ENCODE data around the gene KCTD16. TPM values are rescaled to one million over a fixed set of nuclear protein-coding genes. Genes with fewer than 3 reads are reported as not detected.

KCTD16 gene
- total RNA-seq, 6 experiments from 2014 or later = under 0.01 to 0.02 (median 0.02) TPM; not detected in 3

DNA sequence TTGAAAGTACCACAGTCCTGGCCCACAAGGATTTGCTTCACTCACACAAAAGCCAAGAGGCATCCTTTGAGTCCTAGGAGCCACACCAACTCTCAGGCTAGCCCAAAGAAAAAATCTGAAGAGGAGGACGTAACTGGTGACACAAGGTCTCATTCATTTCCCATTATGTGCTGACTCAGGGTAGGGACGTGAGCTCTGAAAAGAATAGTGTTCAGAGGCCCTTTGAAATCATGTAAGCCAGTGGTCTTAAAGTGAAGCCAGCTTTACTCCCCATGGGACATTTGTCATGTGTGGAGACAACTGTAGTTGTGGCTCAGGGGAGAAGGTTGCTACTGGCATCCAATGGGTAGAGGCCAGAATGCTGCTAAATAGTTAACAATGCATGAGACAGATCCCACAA is 332.4 kb downstream of the KCTD16 start:
- Histone ChIP-seq H3K27ac (no peak overlapping the region), H3K4me1 (no peaks in the 10 kb centered on the region), H3K9me3 (no peaks in the 10 kb centered on the region), H3K4me3 (no peak overlapping the region), H3K36me3 (no peaks in the 10 kb centered on the region), H3K27me3 (no peaks in the 10 kb centered on the region)
- TF ChIP-seq, protein P1, sequence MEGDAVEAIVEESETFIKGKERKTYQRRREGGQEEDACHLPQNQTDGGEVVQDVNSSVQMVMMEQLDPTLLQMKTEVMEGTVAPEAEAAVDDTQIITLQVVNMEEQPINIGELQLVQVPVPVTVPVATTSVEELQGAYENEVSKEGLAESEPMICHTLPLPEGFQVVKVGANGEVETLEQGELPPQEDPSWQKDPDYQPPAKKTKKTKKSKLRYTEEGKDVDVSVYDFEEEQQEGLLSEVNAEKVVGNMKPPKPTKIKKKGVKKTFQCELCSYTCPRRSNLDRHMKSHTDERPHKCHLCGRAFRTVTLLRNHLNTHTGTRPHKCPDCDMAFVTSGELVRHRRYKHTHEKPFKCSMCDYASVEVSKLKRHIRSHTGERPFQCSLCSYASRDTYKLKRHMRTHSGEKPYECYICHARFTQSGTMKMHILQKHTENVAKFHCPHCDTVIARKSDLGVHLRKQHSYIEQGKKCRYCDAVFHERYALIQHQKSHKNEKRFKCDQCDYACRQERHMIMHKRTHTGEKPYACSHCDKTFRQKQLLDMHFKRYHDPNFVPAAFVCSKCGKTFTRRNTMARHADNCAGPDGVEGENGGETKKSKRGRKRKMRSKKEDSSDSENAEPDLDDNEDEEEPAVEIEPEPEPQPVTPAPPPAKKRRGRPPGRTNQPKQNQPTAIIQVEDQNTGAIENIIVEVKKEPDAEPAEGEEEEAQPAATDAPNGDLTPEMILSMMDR (IDR thresholded peaks at IDR 0.05) = no peak
- ATAC-seq (no peak), DNase-seq (no peak)
- intact Hi-C loops (cut with DNase I) = no loop called here
- 52% methylated on average over 2 of the region's 2 CpGs for WGBS (ENCODE audit: insufficient coverage, low coverage, low lambda C conversion rate, missing lambda C conversion rate)

DNA sequence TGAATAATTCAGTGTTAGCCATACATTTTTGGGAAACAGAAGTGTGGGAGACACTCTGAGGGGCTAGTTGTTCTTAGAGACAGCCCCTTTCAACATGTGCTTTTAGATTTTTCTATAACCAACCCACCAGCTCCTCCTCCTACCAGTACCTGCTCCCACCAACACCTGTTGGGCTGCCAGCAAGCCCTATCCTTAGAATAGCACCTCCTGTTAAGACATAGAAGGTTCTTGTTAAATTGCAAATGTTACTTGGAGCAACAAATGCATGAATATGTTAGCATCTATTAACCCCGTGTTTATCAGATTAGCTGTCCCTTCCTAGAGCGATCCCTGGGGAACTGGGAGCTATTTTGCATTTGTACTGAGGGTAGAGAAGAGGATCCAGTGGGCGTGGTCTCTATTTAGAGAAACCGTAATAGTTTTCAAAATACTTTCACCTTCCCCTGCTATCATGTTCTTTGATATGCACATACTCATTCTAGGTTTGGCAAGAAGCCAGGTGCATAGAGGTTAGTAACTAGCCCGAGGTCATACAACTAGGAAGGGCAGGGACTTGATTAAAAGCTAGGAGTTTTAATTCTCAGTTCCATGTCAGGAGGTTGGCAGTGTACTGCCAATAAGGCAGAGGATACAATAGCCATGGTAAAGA is 334.4 kb downstream of the KCTD16 start:
- DNase-seq (no peak), ATAC-seq (no peak)
- Histone ChIP-seq H3K36me3 (no peaks in the 10 kb centered on the region), H3K4me1 (no peaks in the 10 kb centered on the region), H3K27ac (no peak overlapping the region), H3K9me3 (no peaks in the 10 kb centered on the region), H3K4me3 (no peak overlapping the region), H3K27me3 (no peaks in the 10 kb centered on the region)
- intact Hi-C loops (cut with DNase I) = no loop called here
- 32% methylated on average over 5 of the region's 5 CpGs for WGBS (ENCODE audit: insufficient coverage, low coverage, low lambda C conversion rate, missing lambda C conversion rate)
- TF ChIP-seq POLR2A (IDR thresholded peaks at IDR 0.05) = no peak
- TF ChIP-seq, protein P1 (IDR thresholded peaks at IDR 0.05) = no peak

DNA sequence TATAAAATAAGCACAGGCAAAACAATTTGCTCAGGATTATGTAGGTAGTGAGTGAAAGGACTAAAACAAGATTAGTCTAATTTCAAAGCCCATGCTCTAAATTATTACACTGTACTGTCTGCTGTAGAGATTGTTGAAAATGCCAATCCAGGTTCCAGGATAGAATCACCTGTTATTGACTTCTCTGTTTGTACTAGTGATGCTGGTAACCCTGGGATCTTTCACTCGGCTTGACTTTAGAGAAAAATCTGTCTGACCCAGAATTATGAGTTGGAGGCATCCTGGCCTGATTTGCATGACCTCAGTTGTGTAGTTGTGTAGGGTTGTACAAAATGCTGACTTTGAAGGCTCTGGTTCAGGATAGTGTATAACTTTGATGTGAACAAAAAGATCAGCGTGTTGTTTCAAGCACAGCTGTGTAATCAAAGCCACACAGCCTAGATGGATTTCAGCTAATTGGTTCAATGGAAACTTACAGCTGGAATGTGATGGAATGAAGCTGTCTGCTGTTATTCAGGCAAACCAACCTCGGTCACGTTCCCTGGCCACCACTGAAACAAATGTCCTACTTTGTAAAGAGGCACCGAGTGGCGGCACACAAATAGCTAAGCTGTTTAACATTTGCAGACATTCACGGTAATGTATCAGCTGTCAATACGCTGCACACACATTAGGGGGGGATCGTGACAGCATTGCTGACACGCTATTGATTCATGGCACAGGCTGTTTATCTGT is 340.3 kb downstream of the KCTD16 start:
- Histone ChIP-seq H3K4me1 (no peaks in the 10 kb centered on the region), H3K27me3 (no peaks in the 10 kb centered on the region), H3K4me3 (no peak overlapping the region), H3K36me3 (no peaks in the 10 kb centered on the region), H3K27ac (no peak overlapping the region), H3K9me3 (no peaks in the 10 kb centered on the region)
- DNase-seq = no peak
- intact Hi-C loops (cut with DNase I) = no loop called here
- no peak for TF ChIP-seq POLR2A (IDR thresholded peaks at IDR 0.05)
- TF ChIP-seq, protein P1 (IDR thresholded peaks at IDR 0.05) = no peak
- ATAC-seq = no peak
- WGBS (ENCODE audit: insufficient coverage, low coverage, low lambda C conversion rate, missing lambda C conversion rate) = 23% methylated on average over 10 of the region's 10 CpGs

DNA sequence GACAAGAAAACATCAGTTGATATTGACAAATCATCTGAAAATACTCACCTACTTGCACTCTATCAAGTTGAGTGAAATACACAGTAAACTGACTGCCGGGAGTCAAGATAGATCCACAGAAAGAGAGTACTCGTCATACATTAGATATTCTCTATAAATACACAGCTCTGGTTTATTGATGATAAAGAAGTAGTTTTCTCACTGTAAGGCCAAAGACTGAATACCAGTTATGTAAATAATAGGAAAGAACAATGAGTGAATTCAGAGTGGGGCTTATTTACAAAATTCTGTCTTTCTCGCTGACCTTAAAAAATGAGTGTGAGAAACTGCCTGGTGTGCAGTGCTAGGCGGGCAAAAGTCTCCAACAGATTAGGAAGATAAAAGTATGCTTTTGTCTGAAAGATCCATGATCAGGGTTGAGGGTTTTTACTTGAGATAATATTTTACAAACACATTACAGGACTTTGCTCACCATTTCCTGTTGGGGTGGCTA is 341.0 kb downstream of the KCTD16 start:
- Histone ChIP-seq H3K27ac (no peak overlapping the region), H3K4me1 (no peaks in the 10 kb centered on the region), H3K27me3 (no peaks in the 10 kb centered on the region), H3K4me3 (no peak overlapping the region), H3K36me3 (no peaks in the 10 kb centered on the region), H3K9me3 (no peaks in the 10 kb centered on the region)
- TF ChIP-seq, protein P1 (IDR thresholded peaks at IDR 0.05) = no peak
- TF ChIP-seq POLR2A (IDR thresholded peaks at IDR 0.05) = no peak
- intact Hi-C loops (cut with DNase I) = no loop called here
- WGBS (ENCODE audit: insufficient coverage, low coverage, low lambda C conversion rate, missing lambda C conversion rate) = 28% methylated on average over 4 of the region's 4 CpGs
- ATAC-seq (no peak), DNase-seq (no peak)

Measured in right lobe of liver (tissue), 6 donors.